Activated naive CD8-positive, alpha-beta T cell treated with anti-CD3 and anti-CD28 coated beads for 36 hours (primary cell): ENCODE measurements around the gene FAM50A. TPM values are rescaled to one million over a fixed set of nuclear protein-coding genes. Genes with fewer than 3 reads are reported as not detected.
"Not testable (repeated sequence)": the region's sequence is repeated elsewhere in the genome, so short reads cannot be mapped to it uniquely, and the experiment has no call there.

Experiments
- DNase-seq: peaks from one replicate; pipeline ENCODE4 v3.0.0; 2021
- H3K27ac Mint-ChIP-seq: one replicate; pipeline ENCODE4 v1.8.0; 2022; ENCODE audit warnings: mild to moderate bottlenecking, moderate library complexity, mixed read lengths
- H3K27me3 Mint-ChIP-seq: one replicate; pipeline ENCODE4 v1.8.0; 2022; ENCODE audit warnings: mild to moderate bottlenecking, mixed read lengths
- H3K36me3 Mint-ChIP-seq: one replicate; pipeline ENCODE4 v1.8.0; 2021; ENCODE audit warnings: mild to moderate bottlenecking, mixed read lengths
- H3K4me1 Mint-ChIP-seq: one replicate; pipeline ENCODE4 v1.8.0; 2021; ENCODE audit warnings: mixed read lengths
- H3K4me3 Mint-ChIP-seq: one replicate; pipeline ENCODE4 v1.8.0; 2022; ENCODE audit warnings: mild to moderate bottlenecking, moderate library complexity, mixed read lengths
- H3K9me3 Mint-ChIP-seq: one replicate; pipeline ENCODE4 v1.8.0; 2022; ENCODE audit warnings: mixed read lengths
- total RNA-seq, 2 experiments: library from RNA; stranded (reverse); gene quantifications; one replicate each; pipeline ENCODE4 v1.2.3, GENCODE V29; 2021

FAM50A gene
- total RNA-seq, 2 experiments from 2014 or later, result 45.3 to 46.4 TPM

DNA sequence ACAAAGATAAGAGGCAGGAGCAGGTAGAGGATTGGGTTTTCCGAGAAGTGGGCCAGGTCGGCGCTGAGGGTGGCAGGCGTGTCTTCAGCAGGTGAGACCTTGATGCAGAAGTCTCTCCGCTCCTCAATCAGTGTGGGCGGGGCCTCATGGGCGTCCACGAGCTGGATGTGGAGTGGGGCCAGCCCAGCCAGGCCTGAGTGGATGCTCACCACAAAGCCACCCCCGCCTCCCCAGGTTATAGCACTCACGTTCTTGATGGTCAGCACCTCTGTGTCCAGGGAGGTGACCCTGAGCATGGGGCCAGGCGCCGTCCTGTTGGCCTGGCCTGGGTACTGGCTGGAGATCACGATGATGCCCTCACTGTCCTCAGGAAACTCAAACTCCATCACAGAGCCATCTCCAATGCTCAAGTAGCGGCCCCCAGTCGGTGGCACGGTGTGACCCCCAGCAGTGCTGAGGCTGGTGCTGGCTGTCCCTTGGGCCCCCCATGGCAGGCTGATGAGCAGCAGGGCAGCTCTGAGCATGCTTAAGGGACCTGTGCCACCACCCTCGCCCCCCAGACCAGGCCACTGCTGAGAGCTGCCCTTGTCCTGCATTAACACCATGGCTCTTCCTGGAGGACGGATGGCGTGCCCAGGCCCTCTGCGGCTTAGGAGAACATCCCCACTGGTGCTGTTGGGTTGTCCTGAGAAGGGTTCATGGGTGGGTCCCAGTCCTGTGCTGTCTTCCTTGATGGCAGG lies 44.6 kb downstream of the FAM50A start:
- Mint-ChIP-seq H3K4me3 (peak overlapping the region; percentile 37), H3K27me3 (no peaks in the 10 kb centered on the region), H3K4me1 (peaks cover 20% of the 10 kb centered on the region), H3K36me3 (peaks cover 1% of the 10 kb centered on the region), H3K27ac (no peak overlapping the region), H3K9me3 (no peaks in the 10 kb centered on the region)
- no peak for DNase-seq

DNA sequence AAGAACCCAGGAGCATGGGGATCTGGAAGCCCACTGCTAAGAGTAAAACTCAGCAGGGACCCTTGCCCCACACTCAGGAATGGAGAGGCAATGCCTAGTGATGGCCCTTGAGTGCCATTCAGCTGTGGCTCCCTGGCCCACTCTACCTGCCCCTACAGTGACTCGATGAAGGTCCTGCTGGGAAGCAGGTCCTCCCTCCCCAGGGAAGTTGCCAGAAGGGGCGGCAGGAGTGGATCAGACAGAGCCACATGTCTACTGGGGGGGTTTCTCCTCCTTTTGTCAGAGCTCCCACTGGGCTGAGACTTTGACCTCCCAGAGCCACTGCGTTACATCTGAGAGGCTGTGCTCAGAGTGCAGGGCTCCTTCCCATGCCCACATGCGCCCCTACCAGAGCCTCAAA lies 45.2 kb downstream of the FAM50A start:
- DNase-seq, result no peak
- Mint-ChIP-seq H3K36me3 (no peaks in the 10 kb centered on the region), H3K4me3 (peak overlapping the region; percentile 85), H3K27ac (peak overlapping the region; percentile 89), H3K9me3 (no peaks in the 10 kb centered on the region), H3K4me1 (peaks cover 17% of the 10 kb centered on the region), H3K27me3 (no peaks in the 10 kb centered on the region)

DNA sequence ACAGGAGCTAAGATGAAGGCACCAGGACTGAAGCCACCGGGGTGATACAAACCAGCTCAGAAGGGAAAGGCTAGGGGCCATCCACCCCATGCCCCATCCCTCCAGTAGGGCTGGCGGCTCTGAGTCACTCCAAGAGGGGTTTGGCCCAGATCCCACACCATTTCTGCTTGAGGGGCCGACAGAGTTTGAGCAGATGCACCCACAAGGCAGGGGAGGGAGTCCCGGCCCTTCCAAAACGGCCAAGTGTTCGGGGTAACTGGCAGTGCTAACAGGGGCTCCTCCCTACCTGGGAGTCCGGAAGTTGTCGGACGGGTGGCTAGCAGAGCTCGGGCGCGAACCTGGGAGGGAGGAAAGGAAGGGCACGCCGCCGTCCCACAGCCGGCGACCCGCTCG lies 46.1 kb downstream of the FAM50A start:
- Mint-ChIP-seq H3K4me1 (peaks cover 14% of the 10 kb centered on the region), H3K27me3 (no peaks in the 10 kb centered on the region), H3K36me3 (no peaks in the 10 kb centered on the region), H3K4me3 (peak overlapping the region; percentile 85), H3K9me3 (no peaks in the 10 kb centered on the region), H3K27ac (peak overlapping the region; percentile 89)
- DNase-seq, result no peak

DNA sequence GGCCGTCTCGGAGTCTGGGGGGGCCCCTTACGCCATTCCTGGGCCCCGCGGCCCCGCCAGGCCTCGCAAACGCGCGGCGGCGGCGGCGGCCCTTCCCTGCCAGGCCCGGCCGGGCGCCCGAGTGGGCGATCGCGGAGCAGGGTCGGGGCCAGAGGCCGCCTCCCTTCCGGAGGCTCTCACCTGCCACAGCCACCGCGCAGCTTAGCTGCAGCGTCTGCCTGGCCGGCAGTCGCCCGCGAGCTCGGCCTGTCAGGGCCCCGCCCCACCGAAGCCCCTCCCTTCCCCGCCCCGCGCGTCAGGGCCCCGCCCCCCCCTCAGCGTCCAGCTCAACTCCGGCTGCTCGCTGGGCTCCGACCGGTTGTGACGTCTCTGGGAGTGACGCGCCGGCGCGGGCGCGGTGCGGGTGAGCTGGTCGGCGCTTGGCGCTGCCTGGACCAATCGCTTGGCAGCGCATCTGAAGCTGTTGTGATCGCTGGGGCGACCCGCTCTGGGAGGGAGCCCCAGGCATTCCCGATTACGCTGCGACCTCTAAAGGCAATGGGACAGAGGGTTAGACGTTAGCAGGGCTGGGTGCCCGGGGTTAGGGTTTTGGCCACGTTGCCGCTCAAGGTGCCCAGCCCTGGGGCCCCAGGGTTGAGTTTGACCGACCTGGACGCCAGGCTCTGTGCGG lies 46.6 kb downstream of the FAM50A start, which contains the start of gene SLC10A3:
Gene SLC10A3, minus strand, starts transcription at position 216 of the 670 bp plus-strand sequence. CDS start 1,689 bp downstream, outside the sequence.
- Mint-ChIP-seq H3K27ac (peak within 1 kb of the TSS; percentile 89), H3K4me1 (peaks cover 13% of the 10 kb centered on the region), H3K4me3 (peak within 1 kb of the TSS; percentile 86), H3K9me3 (no peaks in the 10 kb centered on the region), H3K27me3 (no peaks in the 10 kb centered on the region), H3K36me3 (no peaks in the 10 kb centered on the region)
- DNase-seq, result peak; percentile 91

DNA sequence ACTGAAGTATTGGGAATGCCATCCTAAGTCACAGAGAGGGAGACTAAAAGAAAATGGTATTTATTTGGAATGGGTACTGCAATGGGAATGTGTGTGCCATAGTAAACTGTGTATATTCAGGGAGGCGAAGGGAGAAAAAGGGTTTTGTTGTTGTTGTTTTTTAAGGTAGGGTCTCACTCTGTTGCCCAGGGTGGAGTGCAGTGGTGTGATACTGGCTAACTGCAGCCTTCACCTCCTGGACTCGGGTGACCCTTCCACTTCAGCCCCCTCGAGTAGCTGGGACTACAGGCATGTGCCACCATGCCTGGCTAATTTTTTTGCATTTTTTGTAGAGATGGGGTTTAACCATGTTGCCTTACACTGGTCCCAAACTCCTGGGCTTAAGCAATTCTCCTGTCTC lies 50.8 kb downstream of the FAM50A start:
- peaks cover 3% of the 10 kb centered on the region for H3K4me1 Mint-ChIP-seq
- H3K9me3 Mint-ChIP-seq, result no peaks in the 10 kb centered on the region
- no peak overlapping the region for H3K4me3 Mint-ChIP-seq
- H3K27me3 Mint-ChIP-seq, result no peaks in the 10 kb centered on the region
- DNase-seq, result no peak
- no peak overlapping the region for H3K27ac Mint-ChIP-seq
- no peaks in the 10 kb centered on the region for H3K36me3 Mint-ChIP-seq

DNA sequence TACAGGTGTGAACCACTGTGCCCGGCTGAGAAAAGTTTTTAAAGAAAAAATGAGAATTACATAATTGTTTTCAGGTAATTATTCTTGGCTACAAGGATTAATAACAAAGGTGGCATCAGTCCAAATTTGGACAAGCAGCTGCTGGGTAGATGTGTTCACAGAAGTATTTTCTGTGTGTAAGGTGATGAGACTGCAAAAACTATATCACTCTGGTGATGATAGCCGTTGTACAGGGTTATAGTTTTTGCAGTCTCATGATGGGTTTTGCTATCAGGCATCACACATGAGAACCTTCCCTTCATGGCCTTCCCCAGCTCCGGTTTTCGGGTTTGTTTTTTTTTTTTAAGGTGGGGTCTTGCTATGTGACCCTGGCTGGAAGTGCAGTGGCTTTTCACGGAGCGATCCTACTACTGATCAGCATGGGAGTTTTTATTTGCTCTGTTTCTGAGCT lies 51.6 kb downstream of the FAM50A start:
- no peaks in the 10 kb centered on the region for H3K36me3 Mint-ChIP-seq
- no peaks in the 10 kb centered on the region for H3K27me3 Mint-ChIP-seq
- H3K4me1 Mint-ChIP-seq, result peaks cover 3% of the 10 kb centered on the region
- H3K4me3 Mint-ChIP-seq, result no peak overlapping the region
- no peak for DNase-seq
- H3K27ac Mint-ChIP-seq, result no peak overlapping the region
- no peaks in the 10 kb centered on the region for H3K9me3 Mint-ChIP-seq

DNA sequence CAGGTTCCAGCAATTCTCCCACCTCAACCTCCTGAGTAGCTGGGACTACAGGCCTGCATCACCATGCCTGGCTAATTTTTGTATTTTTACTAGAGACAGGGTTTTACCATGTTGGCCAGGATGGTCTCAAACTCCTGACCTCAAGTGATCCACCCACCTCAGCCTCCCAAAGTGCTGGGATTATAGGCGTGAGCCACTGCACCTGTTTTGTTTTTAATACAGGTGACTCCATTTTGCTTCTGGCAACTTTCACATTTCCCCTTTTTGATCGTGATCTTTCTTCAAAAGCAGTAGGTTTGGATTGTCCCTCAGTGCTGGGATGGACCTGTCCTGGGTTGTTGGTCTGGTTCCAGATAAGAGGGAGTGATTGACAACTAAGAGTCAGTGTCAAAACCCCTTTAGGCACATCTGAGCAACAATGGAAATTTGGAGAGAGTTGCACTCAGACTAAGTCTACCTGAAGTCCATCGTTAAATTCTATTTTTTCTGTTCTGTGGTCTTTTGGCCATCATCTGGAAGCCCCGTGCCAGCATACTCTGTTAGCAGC lies 52.7 kb downstream of the FAM50A start:
- DNase-seq, H3K4me3 Mint-ChIP-seq, H3K9me3 Mint-ChIP-seq, H3K27me3 Mint-ChIP-seq, H3K4me1 Mint-ChIP-seq, H3K36me3 Mint-ChIP-seq, H3K27ac Mint-ChIP-seq: not testable (repeated sequence)

Other genes starting within 250 kb of the FAM50A start
- gene OPN1MW2, start 224.4 kb upstream of the FAM50A start, total RNA-seq, result not detected
- gene OPN1MW3, start 186.6 kb upstream of the FAM50A start, total RNA-seq, result not detected
- not detected for gene TEX28, start 149.0 kb upstream of the FAM50A start, total RNA-seq
- 1 to 10 TPM in 1 of 2 experiments, under 1 TPM in 1; 0.72 to 1.1 TPM for gene TKTL1, start 148.3 kb upstream of the FAM50A start, total RNA-seq
- 100 to 1,000 TPM; 694 to 696 TPM for gene FLNA, start 69.5 kb upstream of the FAM50A start, total RNA-seq
- 100 to 1,000 TPM; 110 to 112 TPM for gene EMD, start 64.8 kb upstream of the FAM50A start, total RNA-seq
- 1,000 to 10,000 TPM; 2,967 to 3,168 TPM for gene RPL10, start 45.8 kb upstream of the FAM50A start, total RNA-seq
- gene DNASE1L1, start 34.9 kb upstream of the FAM50A start, total RNA-seq, result 10 to 100 TPM; 12.4 to 12.7 TPM
- gene TAFAZZIN, start 32.6 kb upstream of the FAM50A start, total RNA-seq, result 10 to 100 TPM; 35.1 to 35.8 TPM
- 10 to 100 TPM; 25.1 to 25.3 TPM for gene ATP6AP1, start 15.5 kb upstream of the FAM50A start, total RNA-seq
- gene GDI1, start 7.0 kb upstream of the FAM50A start, total RNA-seq, result 10 to 100 TPM; 66.3 to 68.4 TPM
- gene PLXNA3, start 14.1 kb downstream of the FAM50A start, total RNA-seq, result 10 to 100 TPM; 22.3 to 23.1 TPM
- 10 to 100 TPM; 65.1 to 72.4 TPM for gene LAGE3, start 35.1 kb downstream of the FAM50A start, total RNA-seq
- 10 to 100 TPM; 53.2 to 54.7 TPM for gene UBL4A, start 42.5 kb downstream of the FAM50A start, total RNA-seq
- gene SLC10A3, start 46.5 kb downstream of the FAM50A start, total RNA-seq, result 10 to 100 TPM; 18.0 to 19.0 TPM
- 10 to 100 TPM; 26.8 to 27.3 TPM for gene FAM3A, start 72.1 kb downstream of the FAM50A start, total RNA-seq
- gene G6PD, start 102.7 kb downstream of the FAM50A start, total RNA-seq, result 10 to 100 TPM; 89.9 to 92.4 TPM
- 10 to 100 TPM; 31.1 to 32.5 TPM for gene IKBKG, start 103.5 kb downstream of the FAM50A start, total RNA-seq
- not detected for gene CTAG1A, start 141.0 kb downstream of the FAM50A start, total RNA-seq
- gene CTAG1B, start 175.1 kb downstream of the FAM50A start, total RNA-seq, result not detected
- 10 to 100 TPM; 37.2 to 39.6 TPM for gene CTAG2, start 209.4 kb downstream of the FAM50A start, total RNA-seq